Brain pericyte (primary cell): Measurements from ENCODE around the gene SPATA19.
"Not testable (repeated sequence)": the region's sequence is repeated elsewhere in the genome, so short reads cannot be mapped to it uniquely, and the experiment has no call there.

Experiments used
- DNase-seq: peaks from one replicate; pipeline ENCODE4 v3.0.0-alpha.2; 2012; ENCODE audit warnings: low read depth, low spot score

The SPATA19 gene, protein sequence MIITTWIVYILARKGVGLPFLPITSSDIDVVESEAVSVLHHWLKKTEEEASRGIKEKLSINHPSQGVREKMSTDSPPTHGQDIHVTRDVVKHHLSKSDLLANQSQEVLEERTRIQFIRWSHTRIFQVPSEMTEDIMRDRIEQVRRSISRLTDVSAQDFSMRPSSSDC

GRCh38 chr11:133845413-133845812, at the start of gene SPATA19:
Gene SPATA19 (minus strand): TSS chr11:133845513. CDS start chr11:133845446, 67 bp downstream.
- no peak for DNase-seq

DNA sequence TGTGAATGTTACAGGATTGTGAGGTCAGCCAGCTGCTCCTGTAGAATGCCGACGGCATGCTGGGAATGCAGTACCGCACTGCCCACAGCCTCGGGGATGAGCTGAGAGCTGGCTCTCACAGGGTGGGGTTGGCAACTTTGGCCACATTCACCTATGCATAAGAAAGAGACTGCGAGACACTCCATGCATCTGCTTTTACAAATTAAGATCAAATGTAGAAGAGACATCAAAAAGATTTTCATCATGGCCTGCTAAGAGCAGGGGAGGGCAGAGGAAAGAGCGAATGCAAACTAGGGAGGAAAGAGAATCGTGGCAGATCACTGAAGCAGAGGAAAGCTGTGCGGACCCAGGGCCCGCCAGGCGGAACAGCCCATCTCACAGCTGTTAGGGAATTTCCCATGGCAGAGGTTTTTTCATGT, 49.8 kb upstream of the SPATA19 start:
- DNase-seq, result no peak

DNA sequence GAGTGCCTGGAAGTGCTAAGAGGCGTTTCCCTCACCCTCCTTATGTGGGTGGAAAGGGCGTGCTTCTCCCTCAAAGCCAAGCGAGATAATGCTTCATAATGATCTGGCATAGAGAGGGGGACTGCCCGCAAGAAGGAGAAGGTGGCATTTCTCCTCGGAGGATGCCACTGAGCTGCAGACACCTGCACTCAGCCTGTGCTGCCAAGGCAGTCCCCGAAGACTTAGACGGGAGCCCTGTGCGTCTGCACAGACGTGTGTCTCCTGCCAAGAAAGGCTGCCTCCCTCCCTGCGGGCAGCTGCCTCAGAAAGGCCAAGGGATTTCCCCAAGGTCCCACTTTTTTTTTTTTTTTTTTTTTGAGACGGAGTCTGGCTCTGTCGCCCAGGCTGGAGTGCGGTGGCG, 48.1 kb upstream of the SPATA19 start:
- no peak for DNase-seq

DNA sequence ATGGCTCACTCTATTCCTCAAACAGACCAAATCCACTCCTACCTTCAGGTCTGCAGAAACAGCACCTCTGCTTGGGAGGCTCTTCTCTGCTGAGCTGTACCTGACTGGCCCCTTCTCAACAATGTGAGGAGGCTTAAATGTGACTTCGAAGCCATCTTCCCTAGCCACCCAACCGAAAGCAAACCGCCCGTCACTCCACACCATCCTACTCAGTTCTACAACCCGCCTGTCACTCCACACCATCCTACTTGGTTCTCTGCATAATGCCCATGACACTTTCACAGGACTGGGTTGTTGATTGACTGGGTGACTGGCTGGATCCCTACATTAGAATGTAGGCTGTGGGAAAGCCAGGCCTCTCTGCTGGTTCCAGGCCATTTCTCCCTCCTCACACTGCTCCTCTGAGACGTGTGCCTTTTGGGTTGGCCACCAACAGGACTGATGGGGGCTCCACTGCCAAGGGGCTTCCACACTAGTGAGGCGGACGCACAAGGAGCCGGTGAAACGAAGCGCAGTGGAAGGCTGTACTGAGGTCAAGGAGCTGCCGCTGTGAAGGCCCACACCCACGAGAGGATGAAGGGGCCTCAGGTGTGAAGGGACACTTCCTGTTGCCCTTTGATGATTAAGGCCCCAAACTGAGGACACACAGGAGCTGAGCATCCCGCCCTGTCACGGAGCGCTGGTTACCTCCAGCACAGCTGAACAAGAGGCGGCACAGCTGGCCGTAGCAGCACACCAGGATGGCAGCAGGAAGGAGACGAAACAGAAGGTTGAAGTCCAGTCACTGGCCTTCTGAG, 47.5 kb upstream of the SPATA19 start:
- DNase-seq, result no peak

GRCh38 chr11:133892126-133892525, 46.8 kb upstream of the SPATA19 start:
- no peak for DNase-seq

DNA sequence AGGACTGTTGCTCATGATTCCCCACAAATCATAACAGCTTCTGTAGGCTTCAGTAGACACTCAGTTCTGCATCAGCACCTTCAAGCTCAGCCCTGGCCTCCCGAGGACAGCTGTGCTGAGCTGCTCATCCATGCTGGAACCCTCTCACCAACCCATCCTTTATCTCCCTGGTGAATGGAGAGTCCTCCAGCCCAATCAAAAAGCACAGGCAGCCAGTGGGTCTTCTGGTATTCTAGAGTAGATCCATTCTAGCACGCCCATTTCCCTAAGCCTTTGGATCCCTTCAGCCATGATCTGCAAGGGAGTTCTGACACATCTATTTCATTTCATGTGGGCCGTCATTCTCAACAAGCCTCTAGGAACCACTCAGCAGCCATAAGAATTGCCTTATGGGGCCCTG, 44.6 kb upstream of the SPATA19 start:
- no peak for DNase-seq

DNA sequence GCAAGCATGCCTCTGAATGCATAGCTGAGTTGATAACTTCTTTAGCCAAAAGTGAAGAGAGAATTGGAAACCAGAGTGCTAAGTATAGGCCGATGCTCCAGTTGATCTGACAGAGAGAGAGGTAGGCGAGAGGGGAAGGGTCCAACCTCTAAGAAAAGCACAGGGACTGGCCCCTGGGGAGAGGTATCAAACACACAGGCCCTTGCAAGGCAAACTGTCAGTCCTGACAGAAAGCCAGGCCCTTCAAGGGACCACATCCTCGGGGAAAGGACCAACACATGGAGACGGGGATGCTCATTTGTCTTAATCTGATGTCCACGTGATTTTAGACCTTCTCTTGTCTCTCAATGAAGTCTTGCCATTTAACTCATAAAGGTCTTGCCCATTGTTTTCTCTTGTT, 43.9 kb upstream of the SPATA19 start:
- DNase-seq, result no peak

DNA sequence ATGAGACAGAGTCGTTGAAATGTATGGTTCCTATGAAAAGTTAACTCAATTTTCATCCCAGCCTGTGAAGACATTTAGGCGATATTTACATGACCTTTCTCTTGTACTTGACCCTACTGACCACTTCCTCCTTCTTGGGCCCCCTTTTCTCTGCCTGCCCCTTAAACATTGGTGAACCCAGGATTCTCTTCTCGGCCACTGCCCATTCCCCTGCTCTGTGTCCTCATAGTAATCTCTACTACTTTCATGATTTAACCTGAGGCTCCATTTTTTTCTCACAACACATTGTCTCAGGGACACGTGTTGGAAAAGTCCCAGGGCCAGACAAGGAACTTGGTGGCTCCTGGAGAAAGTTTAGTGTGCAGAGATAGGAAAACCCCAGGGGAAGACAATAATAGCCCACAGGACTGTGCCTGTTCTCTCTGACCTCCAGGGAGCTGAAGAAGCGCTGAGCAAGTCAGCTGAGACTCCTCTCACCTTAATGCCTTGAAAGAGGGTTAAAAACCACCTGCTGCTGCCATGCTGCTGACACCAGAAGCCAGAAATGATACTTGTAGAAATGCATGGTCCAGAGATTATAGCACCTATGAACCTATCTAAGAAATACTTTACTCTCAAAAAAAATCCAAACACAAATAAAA, 42.5 kb upstream of the SPATA19 start:
- DNase-seq, result no peak

GRCh38 chr11:133886029-133886428, 40.7 kb upstream of the SPATA19 start:
- no peak for DNase-seq

DNA sequence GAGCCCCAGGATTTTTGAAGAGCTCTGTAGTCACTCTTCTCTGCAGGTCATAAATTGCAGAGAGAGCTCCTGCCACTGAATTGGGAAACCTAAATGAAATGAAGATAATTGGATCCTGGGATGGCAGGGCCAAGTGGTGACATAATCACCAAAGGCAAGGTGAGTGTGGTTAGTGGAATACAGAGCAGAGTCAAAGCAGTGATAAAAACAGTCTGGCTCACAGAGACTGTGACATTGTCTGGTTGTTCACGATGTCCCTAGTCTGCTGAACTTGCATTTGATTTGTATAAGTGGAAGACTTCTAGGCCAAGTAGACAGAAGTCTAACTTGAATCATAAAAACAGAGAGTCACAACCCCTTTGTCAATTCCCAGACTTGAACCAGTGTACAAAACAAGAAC, 26.8 kb upstream of the SPATA19 start:
- DNase-seq, result no peak

DNA sequence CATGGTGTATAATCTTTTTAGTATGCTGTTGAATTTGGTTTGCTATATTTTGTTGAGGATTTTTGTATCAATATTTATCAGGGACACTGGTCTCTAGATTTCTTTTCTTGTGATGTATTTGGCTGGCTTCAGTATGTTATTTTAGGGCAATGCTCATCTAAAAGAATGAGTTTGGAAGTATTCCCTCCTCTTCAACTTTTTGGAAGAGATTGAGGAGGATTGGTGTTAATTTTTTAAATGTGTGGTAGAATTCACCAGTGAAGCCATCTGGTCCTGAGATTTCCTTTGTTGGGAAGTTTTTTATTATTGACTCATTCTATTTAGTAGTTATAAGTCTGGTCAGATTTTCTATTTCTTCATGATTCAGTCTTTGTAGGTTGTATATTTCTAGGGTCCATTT, 22.1 kb upstream of the SPATA19 start:
- DNase-seq, result no peak

- DNase-seq, result no peak
These were observed 20.2 kb upstream of the SPATA19 start for GRCh38 chr11:133865466-133865865.

GRCh38 chr11:133864756-133865155, 19.4 kb upstream of the SPATA19 start:
- no peak for DNase-seq

DNA sequence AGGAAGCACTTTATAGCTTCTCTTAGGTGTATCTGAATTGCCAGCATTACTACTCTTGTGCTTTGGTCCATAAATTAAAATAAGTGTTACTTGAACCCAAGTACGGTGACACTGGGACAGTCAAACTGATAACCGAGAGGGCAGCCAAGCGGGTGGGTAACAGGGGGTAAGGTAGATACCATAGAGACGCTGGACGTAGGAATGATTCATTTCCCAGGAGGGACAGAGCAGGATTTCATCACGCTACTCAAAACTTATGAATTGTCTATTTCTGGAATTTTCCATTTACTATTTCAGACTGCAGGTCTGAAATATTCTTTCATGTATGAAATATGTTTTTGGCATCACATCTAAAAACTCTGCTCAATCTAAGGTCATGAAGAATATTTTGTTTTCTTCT, 14.8 kb upstream of the SPATA19 start:
- no peak for DNase-seq

GRCh38 chr11:133854330-133854960, 9.1 kb upstream of the SPATA19 start:
- not testable (repeated sequence) for DNase-seq

DNA sequence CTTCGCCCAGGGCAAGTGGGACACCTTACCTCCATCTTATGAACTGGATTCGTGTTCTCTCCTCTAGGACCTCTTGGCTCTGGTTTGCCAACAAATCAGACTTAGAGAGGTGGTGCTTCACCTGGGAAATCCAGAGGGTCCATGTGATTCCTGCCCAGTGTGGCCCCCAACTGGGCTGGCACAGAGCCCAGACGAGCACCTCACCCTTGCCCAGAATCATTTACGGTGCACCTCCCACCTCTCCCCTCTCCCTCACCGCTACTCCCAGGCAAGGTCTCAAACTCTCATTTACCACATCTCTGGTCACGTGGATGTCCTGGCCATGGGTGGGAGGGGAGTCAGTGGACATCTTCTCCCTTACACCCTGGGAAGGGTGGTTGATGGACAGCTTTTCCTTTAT, 1.1 kb downstream of the SPATA19 start:
- DNase-seq, result no peak

GRCh38 chr11:133843454-133843987, 1.8 kb downstream of the SPATA19 start:
- no peak for DNase-seq

GRCh38 chr11:133842730-133843129, 2.6 kb downstream of the SPATA19 start:
- DNase-seq, result no peak

- DNase-seq, result no peak
These were observed 3.3 kb downstream of the SPATA19 start for GRCh38 chr11:133842053-133842452.

GRCh38 chr11:133841279-133842043, 3.9 kb downstream of the SPATA19 start:
- DNase-seq, result no peak

- no peak for DNase-seq
These were observed 4.8 kb downstream of the SPATA19 start for GRCh38 chr11:133840479-133840941.
